Measurements from ENCODE around the gene TSPAN33. TPM values are rescaled to one million over a fixed set of nuclear protein-coding genes. Genes with fewer than 3 reads are reported as not detected.

Gene TSPAN33
- total and polyA plus RNA-seq, 8 donors: 2.3 to 5.7 (median 5.1) TPM

DNA sequence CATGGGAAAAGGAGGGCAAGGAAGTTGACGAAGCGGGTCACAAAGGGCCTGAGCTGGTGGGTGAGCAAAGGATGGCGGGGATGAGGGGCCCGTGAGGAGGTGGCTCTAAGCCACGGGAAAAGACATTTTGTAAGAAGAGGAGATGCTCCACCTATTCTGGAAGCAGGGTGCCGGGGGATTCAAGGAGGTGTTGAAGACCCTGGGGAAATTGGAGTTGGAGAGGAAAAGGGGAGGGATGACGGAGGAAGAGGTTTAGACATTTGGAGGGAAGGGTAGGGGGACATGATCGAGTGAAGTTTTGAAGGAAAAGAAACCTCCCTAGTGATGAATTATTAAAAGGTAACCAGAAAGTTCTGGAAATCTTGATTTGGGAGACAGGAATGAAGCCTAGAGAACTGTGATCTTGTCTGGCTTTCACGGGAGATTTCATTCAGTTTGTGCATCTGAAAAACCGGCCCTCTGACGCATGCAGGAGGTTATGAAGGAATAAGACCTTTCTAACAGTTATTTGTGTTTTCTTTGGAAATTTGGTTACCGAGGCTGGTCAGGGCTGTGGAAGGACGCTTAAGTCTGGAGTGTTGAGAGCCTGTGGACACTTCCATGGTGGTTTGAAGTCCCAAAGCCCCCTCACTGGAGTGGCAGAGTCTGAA, 45.3 kb downstream of the TSPAN33 start:
- no peak for ATAC-seq
- H3K27me3 ChIP-seq: peaks cover 22 to 71% of the 10 kb centered on the region in 2 donors
- no peaks in the 10 kb centered on the region for H3K9me3 ChIP-seq
- intact Hi-C loops (cut with DNase I): no loop called here
- H3K27ac ChIP-seq: no peak overlapping the region
- no peaks in the 10 kb centered on the region for H3K36me3 ChIP-seq
- TF ChIP-seq, protein P1, sequence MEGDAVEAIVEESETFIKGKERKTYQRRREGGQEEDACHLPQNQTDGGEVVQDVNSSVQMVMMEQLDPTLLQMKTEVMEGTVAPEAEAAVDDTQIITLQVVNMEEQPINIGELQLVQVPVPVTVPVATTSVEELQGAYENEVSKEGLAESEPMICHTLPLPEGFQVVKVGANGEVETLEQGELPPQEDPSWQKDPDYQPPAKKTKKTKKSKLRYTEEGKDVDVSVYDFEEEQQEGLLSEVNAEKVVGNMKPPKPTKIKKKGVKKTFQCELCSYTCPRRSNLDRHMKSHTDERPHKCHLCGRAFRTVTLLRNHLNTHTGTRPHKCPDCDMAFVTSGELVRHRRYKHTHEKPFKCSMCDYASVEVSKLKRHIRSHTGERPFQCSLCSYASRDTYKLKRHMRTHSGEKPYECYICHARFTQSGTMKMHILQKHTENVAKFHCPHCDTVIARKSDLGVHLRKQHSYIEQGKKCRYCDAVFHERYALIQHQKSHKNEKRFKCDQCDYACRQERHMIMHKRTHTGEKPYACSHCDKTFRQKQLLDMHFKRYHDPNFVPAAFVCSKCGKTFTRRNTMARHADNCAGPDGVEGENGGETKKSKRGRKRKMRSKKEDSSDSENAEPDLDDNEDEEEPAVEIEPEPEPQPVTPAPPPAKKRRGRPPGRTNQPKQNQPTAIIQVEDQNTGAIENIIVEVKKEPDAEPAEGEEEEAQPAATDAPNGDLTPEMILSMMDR (IDR thresholded peaks at IDR 0.05): no peak
- no peak for DNase-seq
- H3K4me3 ChIP-seq: peak overlapping the region; percentile 48 to 75
- H3K4me1 ChIP-seq: peaks cover 0 to 20% of the 10 kb centered on the region in 2 donors

DNA sequence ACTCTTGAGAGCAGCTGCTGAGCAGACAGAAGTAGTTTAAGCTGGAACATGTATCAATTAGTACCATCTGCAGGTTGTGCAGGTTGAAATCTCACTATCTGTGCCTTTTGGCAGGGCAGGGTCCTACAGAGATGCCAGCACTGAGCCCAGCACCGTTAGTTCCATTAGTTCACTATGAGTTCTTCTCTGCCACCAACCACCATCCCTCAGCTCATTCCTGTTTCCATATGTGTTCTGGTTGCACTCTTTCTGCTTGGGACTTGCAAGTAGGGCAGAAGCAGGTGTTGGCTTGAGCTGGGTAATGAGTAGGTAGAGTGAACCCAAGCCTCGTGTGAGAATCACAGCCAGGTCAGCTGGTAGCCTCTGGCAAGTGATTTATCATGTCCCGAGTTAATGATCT, 46.8 kb downstream of the TSPAN33 start:
- no peak for ATAC-seq
- no peak overlapping the region for H3K4me3 ChIP-seq
- TF ChIP-seq, protein P1 (IDR thresholded peaks at IDR 0.05): no peak
- H3K36me3 ChIP-seq: no peaks in the 10 kb centered on the region
- intact Hi-C loops (cut with DNase I): no loop called here
- peaks cover 0 to 20% of the 10 kb centered on the region in 2 donors for H3K4me1 ChIP-seq
- H3K27me3 ChIP-seq: peaks cover 22 to 68% of the 10 kb centered on the region in 2 donors
- DNase-seq: no peak
- no peak overlapping the region for H3K27ac ChIP-seq
- H3K9me3 ChIP-seq: no peaks in the 10 kb centered on the region

DNA sequence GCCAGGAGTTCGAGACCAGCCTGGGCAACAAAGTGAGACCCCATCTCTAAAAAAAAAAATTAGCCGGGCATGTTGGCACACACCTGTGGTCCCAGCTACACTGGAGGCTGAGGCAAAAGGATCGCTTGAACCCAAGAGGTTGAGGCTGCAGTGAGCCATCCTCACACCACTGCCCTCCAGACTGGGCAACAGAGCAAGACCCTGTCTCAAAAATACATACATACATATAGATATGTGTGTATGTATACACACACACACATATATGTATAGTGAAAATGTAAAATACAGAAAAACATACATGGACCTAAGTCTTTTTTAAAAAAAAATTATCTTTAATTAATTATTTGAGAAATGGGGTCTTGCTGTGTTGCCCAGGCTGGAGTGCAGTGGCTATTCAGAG, 49.4 kb downstream of the TSPAN33 start:
- TF ChIP-seq, protein P1 (IDR thresholded peaks at IDR 0.05): no peak
- Histone ChIP-seq H3K4me1 (peaks cover 0 to 9% of the 10 kb centered on the region in 2 donors), H3K4me3 (no peak overlapping the region), H3K27me3 (peaks cover 7 to 43% of the 10 kb centered on the region in 2 donors), H3K27ac (no peak overlapping the region), H3K9me3 (no peaks in the 10 kb centered on the region), H3K36me3 (no peaks in the 10 kb centered on the region)
- ATAC-seq (no peak), DNase-seq (no peak)
- intact Hi-C loops (cut with DNase I): no loop called here

DNA sequence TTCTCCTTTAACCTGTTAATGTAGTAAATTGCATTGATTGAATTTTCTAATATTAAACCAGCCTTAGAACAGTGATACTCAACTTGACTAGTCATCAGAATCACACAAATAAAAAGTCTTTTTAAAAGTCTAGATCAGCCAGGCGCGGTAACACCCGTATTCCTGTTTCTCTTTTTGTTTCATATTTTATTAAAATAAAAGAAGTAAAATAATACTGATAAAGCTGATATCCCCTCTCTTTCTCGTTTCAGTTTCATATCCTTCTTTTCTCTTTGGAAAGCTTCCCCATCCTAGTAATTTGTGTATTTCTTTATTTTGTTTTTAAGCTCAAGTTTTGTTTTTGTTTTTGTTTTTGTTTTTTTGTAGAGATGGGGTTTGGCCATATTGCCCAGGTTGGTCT, 53.3 kb downstream of the TSPAN33 start:
- intact Hi-C loops (cut with DNase I): no loop called here
- no peaks in the 10 kb centered on the region for H3K36me3 ChIP-seq
- H3K9me3 ChIP-seq: no peaks in the 10 kb centered on the region
- H3K4me1 ChIP-seq: no peaks in the 10 kb centered on the region
- ATAC-seq (no peak), DNase-seq (peak in 1 of 4 donors; percentile 3)
- no peak overlapping the region for H3K4me3 ChIP-seq
- no peak overlapping the region for H3K27ac ChIP-seq
- H3K27me3 ChIP-seq: peaks cover 0 to 4% of the 10 kb centered on the region in 2 donors
- TF ChIP-seq, protein P1 (IDR thresholded peaks at IDR 0.05): no peak

DNA sequence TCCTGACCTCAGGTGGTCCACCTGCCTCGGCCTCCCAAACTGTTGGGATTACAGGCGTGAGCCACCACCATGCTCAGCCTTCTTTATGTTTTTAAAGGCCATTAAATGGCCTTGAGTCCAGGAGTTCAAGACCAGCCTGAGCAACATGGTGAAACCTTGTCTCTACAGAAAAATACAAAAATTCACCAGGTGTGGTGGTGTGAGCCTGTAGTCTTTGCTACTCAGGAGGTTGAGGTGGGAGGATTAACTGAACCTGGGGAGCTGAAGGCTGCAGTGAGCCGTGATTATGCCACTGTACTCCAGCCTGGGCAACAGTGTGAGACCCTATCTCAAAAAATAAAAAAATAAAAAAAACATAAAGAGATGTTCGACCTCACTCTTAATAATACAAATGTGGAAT, 54.9 kb downstream of the TSPAN33 start:
- intact Hi-C loops (cut with DNase I): no loop called here
- DNase-seq (no peak), ATAC-seq (no peak)
- Histone ChIP-seq H3K4me3 (no peak overlapping the region), H3K36me3 (no peaks in the 10 kb centered on the region), H3K9me3 (no peaks in the 10 kb centered on the region), H3K27me3 (no peaks in the 10 kb centered on the region), H3K27ac (no peak overlapping the region), H3K4me1 (no peaks in the 10 kb centered on the region)
- TF ChIP-seq, protein P1 (IDR thresholded peaks at IDR 0.05): no peak
